Fibroblast of lung (primary cell): ENCODE results near the gene ERI3. TPM values are rescaled to one million over a fixed set of nuclear protein-coding genes. Genes with fewer than 3 reads are reported as not detected.

Experiments used
- DNase-seq, 2 donors: peaks; one replicate each; pipeline versions ENCODE4 v3.0.0 to v3.0.0-alpha.2; 2010; ENCODE audit warnings: low read depth in 2 of 2
- H2AFZ ChIP-seq: 2 replicates; pipeline ENCODE4 v1.5.1; 2012; ENCODE audit warnings: low read length, control low read depth, inconsistent platforms
- H3K27ac ChIP-seq: 2 replicates; pipeline ENCODE4 v1.5.1; 2011; ENCODE audit warnings: low read length, control low read depth; ENCODE audit not compliant: insufficient read depth
- H3K27me3 ChIP-seq: 2 replicates; pipeline ENCODE4 v1.5.1; 2011; ENCODE audit warnings: mild to moderate bottlenecking, low read length; ENCODE audit not compliant: control insufficient read depth, insufficient read depth
- H3K36me3 ChIP-seq: 2 replicates; pipeline ENCODE4 v1.5.1; 2011; ENCODE audit warnings: low read length; ENCODE audit not compliant: control insufficient read depth, insufficient read depth
- H3K4me1 ChIP-seq: 2 replicates; pipeline ENCODE4 v1.5.1; 2011; ENCODE audit warnings: low read length; ENCODE audit not compliant: control insufficient read depth, insufficient read depth; ENCODE audit errors: extremely low read depth
- H3K4me2 ChIP-seq: 2 replicates; pipeline ENCODE4 v1.5.1; 2011; ENCODE audit warnings: low read length, control low read depth; ENCODE audit not compliant: insufficient read depth; ENCODE audit errors: extremely low read depth
- H3K4me3 ChIP-seq, 4 experiments: fragments of 200-600 bp in 1 of 4; sonication (generic) in 1 of 4; replicated peaks in 1 of 4; 2 replicates each; pipeline ENCODE4 v1.5.1; 2011 to 2016; ENCODE audit warnings: low read length in 4 of 4, low read depth in 3 of 4, mild to moderate bottlenecking in 3 of 4, control low read depth in 2 of 4, inconsistent platforms in 1 of 4, mixed read lengths in 1 of 4; ENCODE audit not compliant: insufficient read depth in 1 of 4; ENCODE audit errors: control extremely low read depth in 1 of 4
- H3K79me2 ChIP-seq: 2 replicates; pipeline ENCODE4 v1.5.1; 2012; ENCODE audit warnings: mild to moderate bottlenecking, low read length, inconsistent platforms; ENCODE audit not compliant: control insufficient read depth, insufficient read depth
- H3K9ac ChIP-seq: 2 replicates; pipeline ENCODE4 v1.5.1; 2011; ENCODE audit warnings: mild to moderate bottlenecking, low read length, control low read depth; ENCODE audit not compliant: insufficient read depth
- H3K9me3 ChIP-seq: 2 replicates; pipeline ENCODE4 v1.5.1; 2012; ENCODE audit warnings: low read depth, low read length; ENCODE audit not compliant: control insufficient read depth, insufficient read depth
- H4K20me1 ChIP-seq: 2 replicates; pipeline ENCODE4 v1.5.1; 2011; ENCODE audit warnings: low read length; ENCODE audit not compliant: control insufficient read depth, insufficient read depth; ENCODE audit errors: extremely low read depth
- CTCF ChIP-seq, 2 donors: IDR thresholded peaks in 1 of 2; conservative IDR thresholded peaks in 1 of 2; 1 replicate in 1 of 2; 2 replicates in 1 of 2; pipeline ENCODE4 v1.5.1; 2011 to 2012; ENCODE audit warnings: low read length in 2 of 2, control low read depth in 1 of 2, inconsistent platforms in 1 of 2, low read depth in 1 of 2, mild to moderate bottlenecking in 1 of 2
- EZH2 ChIP-seq: IDR thresholded peaks from 2 replicates; pipeline ENCODE4 v1.5.1; 2012; ENCODE audit warnings: low read length, control low read depth, mild to moderate bottlenecking; ENCODE audit errors: missing control alignments
- polyA plus RNA-seq, 2 donors: library from polyadenylated mRNA; depleted of rRNA in 1 of 2; stranded (reverse) in 1 of 2; unstranded in 1 of 2; fragments of >200 nt; gene quantifications; 2 replicates each; pipeline ENCODE4 v1.2.1, GENCODE V29; 2011 to 2012; ENCODE audit warnings: missing spikeins in 1 of 2
- total RNA-seq: library from RNA; depleted of rRNA; stranded (reverse); fragments of >200 nt; gene quantifications from 2 replicates; pipeline ENCODE4 v1.2.1, GENCODE V29; 2014

The ERI3 gene
- total and polyA plus RNA-seq, 2 donors (not counting 1 experiment from before 2014, with no cell fraction given), result 43.4 to 44.9 TPM

DNA sequence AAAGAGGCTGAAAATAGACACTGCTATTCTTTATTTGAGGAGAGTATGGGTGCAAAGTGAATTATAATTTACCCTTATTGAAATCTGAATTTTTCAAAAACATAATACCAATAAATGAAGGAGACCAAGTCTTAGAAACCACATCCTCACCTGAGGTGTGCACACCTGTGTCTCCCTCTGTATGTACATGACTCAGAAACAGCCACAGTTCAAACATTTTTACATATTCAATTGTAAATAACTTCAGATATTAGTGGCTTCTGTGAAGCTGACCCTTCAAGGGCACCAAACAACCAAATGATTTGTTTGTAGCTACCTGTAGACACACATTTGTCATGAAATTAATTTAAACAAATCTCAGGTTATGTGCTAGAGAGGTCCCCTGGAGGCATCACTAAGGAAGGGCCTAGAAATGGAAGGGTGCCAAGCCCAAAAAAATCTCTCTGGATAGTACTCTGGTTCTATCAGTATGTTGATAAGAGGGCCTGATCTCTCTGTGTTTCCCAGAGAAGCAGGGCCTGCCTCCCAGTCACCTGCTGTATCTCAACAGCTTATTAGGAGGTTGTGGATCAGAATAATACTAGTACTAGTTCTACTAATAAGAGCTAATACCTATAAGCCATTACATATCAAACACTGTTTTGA, 28.1 kb downstream of the ERI3 start:
- Histone ChIP-seq H3K27ac (no peak overlapping the region), H3K9me3 (no peaks in the 10 kb centered on the region), H3K4me3 (no peak overlapping the region), H3K4me1 (peaks cover 10% of the 10 kb centered on the region), H3K36me3 (no peaks in the 10 kb centered on the region), H3K79me2 (no peaks in the 10 kb centered on the region), H4K20me1 (no peaks in the 10 kb centered on the region), H2AFZ (no peak overlapping the region), H3K4me2 (no peak overlapping the region), H3K9ac (no peak overlapping the region), H3K27me3 (no peaks in the 10 kb centered on the region)
- TF ChIP-seq CTCF (conservative IDR thresholded peaks at IDR 0.05 in 1 of 2, IDR thresholded peaks at IDR 0.05 in 1 of 2; ENCODE audit: low read depth in 1 of 2, low read length in 2 of 2), result no peak
- peak in 1 of 2 donors; percentile 9 for DNase-seq

DNA sequence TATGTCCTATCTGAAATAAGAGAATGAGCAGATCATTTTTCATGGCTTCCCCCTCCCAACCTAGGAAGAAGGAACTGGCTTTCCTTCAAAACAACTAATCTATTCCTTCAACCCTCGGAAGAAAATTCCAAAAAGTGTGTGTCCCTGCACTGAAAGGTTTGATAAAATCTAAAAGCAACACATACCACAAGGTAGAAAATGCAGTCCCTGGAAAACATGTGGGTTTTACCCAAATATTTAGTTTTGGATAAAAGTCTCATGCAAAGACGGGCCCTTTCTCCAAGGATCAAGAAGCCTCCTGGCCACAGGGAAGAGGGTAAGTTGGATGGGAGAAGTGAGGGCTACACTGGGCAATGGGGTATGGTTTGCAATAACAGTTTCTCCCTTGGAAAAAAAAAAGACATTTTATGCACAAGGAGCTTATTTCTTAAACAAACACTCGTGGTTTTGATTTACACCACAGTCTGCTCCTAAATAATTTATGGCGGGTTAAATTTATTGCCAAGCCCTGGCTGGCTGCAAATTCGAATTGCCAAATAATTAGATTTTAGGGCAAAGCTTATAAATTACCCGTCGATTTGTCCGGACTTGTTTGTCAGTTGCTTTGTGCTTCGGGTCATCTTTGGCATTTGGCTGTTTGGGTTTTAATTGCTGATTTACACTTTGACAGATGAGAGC, 28.9 kb downstream of the ERI3 start:
- Histone ChIP-seq H2AFZ (no peak overlapping the region), H3K9ac (no peak overlapping the region), H3K36me3 (no peaks in the 10 kb centered on the region), H3K79me2 (no peaks in the 10 kb centered on the region), H3K4me3 (no peak overlapping the region), H3K4me2 (no peak overlapping the region), H3K27me3 (no peaks in the 10 kb centered on the region), H3K4me1 (peaks cover 10% of the 10 kb centered on the region), H3K9me3 (no peaks in the 10 kb centered on the region), H4K20me1 (no peaks in the 10 kb centered on the region), H3K27ac (no peak overlapping the region)
- no peak for TF ChIP-seq EZH2
- no peak for TF ChIP-seq CTCF (conservative IDR thresholded peaks at IDR 0.05 in 1 of 2, IDR thresholded peaks at IDR 0.05 in 1 of 2; ENCODE audit: low read depth in 1 of 2, low read length in 2 of 2)
- DNase-seq, result peak; percentile 13 to 52

GRCh38 chr1:44323947-44324346, 31.1 kb downstream of the ERI3 start:
- TF ChIP-seq CTCF (conservative IDR thresholded peaks at IDR 0.05 in 1 of 2, IDR thresholded peaks at IDR 0.05 in 1 of 2; ENCODE audit: low read depth in 1 of 2, low read length in 2 of 2), result no peak

More at GRCh38 chr1:44323947-44324346, 31.1 kb downstream of the ERI3 start:
- Histone ChIP-seq H2AFZ (no peak overlapping the region), H3K4me3 (no peak overlapping the region), H3K36me3 (peaks cover 2% of the 10 kb centered on the region), H3K4me1 (peaks cover 10% of the 10 kb centered on the region), H4K20me1 (no peaks in the 10 kb centered on the region), H3K79me2 (no peaks in the 10 kb centered on the region), H3K27ac (no peak overlapping the region), H3K9me3 (no peaks in the 10 kb centered on the region), H3K9ac (no peak overlapping the region), H3K27me3 (no peaks in the 10 kb centered on the region), H3K4me2 (no peak overlapping the region)
- DNase-seq, result no peak
